ENCODE data around the gene DVL1. TPM values are rescaled to one million over a fixed set of nuclear protein-coding genes. Genes with fewer than 3 reads are reported as not detected.

DVL1 gene
- total RNA-seq, 6 experiments from 2014 or later = 73.8 to 96.6 (median 74.5) TPM

DNA sequence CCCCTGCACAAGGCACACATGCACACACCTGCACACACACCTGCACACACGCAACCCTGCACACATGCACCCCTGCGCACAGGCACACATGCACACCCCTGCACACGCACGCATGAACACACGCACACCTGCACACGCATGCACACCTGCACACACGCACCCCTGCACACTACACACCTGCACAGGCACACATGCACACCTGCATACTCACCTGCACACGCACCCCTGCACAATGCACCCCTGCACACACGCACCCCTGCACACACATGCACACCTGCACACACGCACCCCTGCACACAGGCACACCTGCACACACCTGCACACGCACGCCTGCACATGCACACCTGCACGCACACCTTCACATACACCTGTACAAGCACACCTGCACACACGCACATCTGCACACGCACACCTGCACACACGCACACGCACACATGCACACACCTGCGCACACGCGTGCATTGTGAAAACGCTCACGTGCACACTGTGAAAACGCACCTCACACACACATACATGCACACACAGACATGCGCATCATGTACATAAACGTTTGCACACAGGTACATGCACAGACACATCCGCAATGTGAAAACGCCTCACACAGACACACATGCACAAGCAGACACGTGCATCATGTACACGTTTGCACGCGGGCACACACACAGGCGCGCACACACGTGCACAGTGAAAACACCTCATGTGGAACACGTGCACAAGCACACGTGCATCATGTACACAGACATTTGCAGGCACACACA lies 8.2 kb downstream of the DVL1 start:
- TF ChIP-seq, protein P1, sequence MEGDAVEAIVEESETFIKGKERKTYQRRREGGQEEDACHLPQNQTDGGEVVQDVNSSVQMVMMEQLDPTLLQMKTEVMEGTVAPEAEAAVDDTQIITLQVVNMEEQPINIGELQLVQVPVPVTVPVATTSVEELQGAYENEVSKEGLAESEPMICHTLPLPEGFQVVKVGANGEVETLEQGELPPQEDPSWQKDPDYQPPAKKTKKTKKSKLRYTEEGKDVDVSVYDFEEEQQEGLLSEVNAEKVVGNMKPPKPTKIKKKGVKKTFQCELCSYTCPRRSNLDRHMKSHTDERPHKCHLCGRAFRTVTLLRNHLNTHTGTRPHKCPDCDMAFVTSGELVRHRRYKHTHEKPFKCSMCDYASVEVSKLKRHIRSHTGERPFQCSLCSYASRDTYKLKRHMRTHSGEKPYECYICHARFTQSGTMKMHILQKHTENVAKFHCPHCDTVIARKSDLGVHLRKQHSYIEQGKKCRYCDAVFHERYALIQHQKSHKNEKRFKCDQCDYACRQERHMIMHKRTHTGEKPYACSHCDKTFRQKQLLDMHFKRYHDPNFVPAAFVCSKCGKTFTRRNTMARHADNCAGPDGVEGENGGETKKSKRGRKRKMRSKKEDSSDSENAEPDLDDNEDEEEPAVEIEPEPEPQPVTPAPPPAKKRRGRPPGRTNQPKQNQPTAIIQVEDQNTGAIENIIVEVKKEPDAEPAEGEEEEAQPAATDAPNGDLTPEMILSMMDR (IDR thresholded peaks at IDR 0.05) = no peak
- H3K4me3 Mint-ChIP-seq = no peak overlapping the region
- H3K4me1 Mint-ChIP-seq (ENCODE audit: low read depth) = peaks cover 11% of the 10 kb centered on the region
- no peak for DNase-seq
- H3K27me3 Mint-ChIP-seq (ENCODE audit: insufficient read depth) = peaks cover 3% of the 10 kb centered on the region
- no peak overlapping the region for H3K27ac Mint-ChIP-seq
- no peaks in the 10 kb centered on the region for H3K9me3 Mint-ChIP-seq
- H3K36me3 Mint-ChIP-seq (ENCODE audit: low read depth) = peaks cover 11% of the 10 kb centered on the region

DNA sequence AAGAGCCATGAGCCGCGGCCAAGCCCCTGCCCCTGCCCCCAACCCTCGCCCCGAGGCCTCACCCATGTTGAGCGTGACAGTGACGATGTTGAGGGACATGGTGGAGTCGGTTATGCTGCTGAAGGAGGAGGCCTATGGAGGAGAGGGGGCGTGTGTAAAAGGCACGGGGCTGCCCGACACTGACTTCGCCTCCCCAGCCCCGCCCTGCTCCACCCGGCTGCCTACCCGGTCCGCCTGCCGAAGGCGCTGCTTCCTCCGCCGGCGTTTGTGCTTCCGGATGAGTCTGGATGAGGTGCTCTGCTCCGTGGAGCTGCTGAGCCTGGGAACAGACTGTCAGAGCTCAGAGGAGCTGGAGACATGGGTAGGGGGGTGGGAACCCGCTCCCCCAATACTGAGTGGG lies 9.0 kb downstream of the DVL1 start:
- Mint-ChIP-seq H3K27me3 (ENCODE audit: insufficient read depth) (peaks cover 3% of the 10 kb centered on the region), H3K27ac (no peak overlapping the region), H3K4me1 (ENCODE audit: low read depth) (peaks cover 6% of the 10 kb centered on the region), H3K4me3 (no peak overlapping the region), H3K36me3 (ENCODE audit: low read depth) (peaks cover 11% of the 10 kb centered on the region), H3K9me3 (no peaks in the 10 kb centered on the region)
- DNase-seq = no peak
- TF ChIP-seq, protein P1 (IDR thresholded peaks at IDR 0.05) = no peak

DNA sequence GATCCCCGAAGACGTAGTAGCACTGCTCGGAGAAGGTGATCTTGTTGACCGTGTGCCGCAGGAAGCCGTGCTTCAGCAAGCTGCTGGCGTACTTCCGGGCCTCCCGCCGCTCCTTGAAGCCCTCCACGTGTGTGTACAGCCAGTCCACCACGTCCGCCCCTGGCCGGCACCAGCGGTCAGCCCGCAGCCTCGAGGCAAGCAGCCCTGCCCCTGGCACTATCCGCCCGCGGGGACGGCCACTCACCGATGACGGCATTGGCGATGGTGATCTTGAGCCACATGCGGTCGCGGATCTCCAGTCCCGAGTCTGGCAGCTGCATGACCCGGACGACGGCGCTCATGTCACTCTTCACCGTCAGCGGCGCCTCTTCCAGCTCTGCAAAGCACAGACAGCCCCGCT lies 10.9 kb downstream of the DVL1 start:
- Mint-ChIP-seq H3K27ac (no peak overlapping the region), H3K4me3 (no peak overlapping the region), H3K9me3 (no peaks in the 10 kb centered on the region), H3K4me1 (ENCODE audit: low read depth) (no peaks in the 10 kb centered on the region), H3K36me3 (ENCODE audit: low read depth) (peaks cover 11% of the 10 kb centered on the region), H3K27me3 (ENCODE audit: insufficient read depth) (peaks cover 5% of the 10 kb centered on the region)
- no peak for DNase-seq
- TF ChIP-seq, protein P1 (IDR thresholded peaks at IDR 0.05) = no peak

DNA sequence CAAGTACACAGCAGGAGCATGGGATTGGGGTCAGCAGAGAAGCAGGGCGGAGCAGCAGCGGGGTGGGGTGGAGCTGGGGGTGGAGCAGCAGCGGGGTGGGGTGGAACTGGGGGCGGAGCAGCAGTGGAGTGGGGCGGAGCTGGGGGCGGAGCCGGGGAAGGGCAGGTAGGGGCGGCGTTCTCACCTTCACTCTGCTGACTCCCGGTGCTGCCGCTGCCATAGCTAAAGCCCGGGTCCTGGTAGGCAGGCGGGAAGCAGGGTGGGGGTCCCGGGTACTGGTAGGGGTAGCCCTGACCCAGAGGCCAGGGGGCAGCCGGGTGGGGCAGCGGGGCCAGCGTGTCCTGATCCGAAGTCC lies 11.4 kb downstream of the DVL1 start:
- H3K9me3 Mint-ChIP-seq = no peaks in the 10 kb centered on the region
- TF ChIP-seq, protein P1 (IDR thresholded peaks at IDR 0.05) = no peak
- H3K36me3 Mint-ChIP-seq (ENCODE audit: low read depth) = peaks cover 11% of the 10 kb centered on the region
- H3K4me1 Mint-ChIP-seq (ENCODE audit: low read depth) = no peaks in the 10 kb centered on the region
- peaks cover 5% of the 10 kb centered on the region for H3K27me3 Mint-ChIP-seq (ENCODE audit: insufficient read depth)
- DNase-seq = no peak
- H3K27ac Mint-ChIP-seq = no peak overlapping the region
- no peak overlapping the region for H3K4me3 Mint-ChIP-seq

DNA sequence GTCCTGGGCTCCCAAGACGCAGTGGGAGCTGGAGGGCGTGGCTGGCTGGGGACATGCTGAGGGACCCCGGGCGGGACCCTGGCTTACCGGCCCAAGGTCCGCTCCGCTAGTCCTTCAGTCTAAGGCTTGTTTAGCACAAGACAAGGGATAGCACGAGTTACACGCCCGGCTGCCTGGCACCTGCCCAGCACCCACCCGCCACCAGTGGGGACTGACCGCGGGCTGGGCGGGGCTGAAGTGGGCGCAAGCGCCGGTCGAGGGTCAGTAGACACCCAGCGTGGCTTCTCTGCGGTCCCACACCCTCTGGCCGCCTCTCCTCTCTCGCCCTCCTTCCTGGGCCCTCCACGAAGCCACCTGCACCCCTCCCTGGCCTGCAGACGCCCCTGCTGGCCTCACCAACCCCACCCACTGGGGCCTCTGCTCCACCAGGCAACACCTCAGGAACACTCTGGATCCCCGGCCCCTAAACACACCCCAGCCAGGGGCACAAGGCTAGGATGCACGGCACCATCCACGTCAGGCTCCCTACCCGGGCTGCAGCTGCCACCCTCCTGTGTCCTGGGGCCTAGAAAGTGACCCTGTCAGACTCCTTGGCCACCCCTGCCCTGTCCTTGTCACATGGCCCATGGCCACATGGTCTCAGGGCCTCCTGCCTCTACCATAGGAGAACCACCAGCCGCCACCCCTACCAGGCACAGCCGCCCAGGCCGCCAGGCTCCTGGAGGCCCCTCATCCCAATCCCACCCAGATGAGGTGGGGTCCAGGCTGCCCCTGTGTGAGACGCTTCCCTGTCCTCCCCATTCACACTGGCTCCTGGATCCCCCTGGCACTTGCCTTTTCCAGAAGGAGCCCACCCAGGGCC lies 12.1 kb downstream of the DVL1 start:
- DNase-seq = no peak
- H3K4me1 Mint-ChIP-seq (ENCODE audit: low read depth) = no peaks in the 10 kb centered on the region
- no peaks in the 10 kb centered on the region for H3K9me3 Mint-ChIP-seq
- H3K4me3 Mint-ChIP-seq = no peak overlapping the region
- TF ChIP-seq, protein P1 (IDR thresholded peaks at IDR 0.05) = no peak
- peaks cover 6% of the 10 kb centered on the region for H3K27me3 Mint-ChIP-seq (ENCODE audit: insufficient read depth)
- H3K27ac Mint-ChIP-seq = no peak overlapping the region
- peaks cover 11% of the 10 kb centered on the region for H3K36me3 Mint-ChIP-seq (ENCODE audit: low read depth)
